Putamen (tissue), 1 donor: Measurements from ENCODE around the gene EPN3.

Experiments
- DNase-seq: peaks from one replicate; pipeline ENCODE4 v3.0.0-alpha.2; 2016; ENCODE audit warnings: low spot score

Gene EPN3

DNA sequence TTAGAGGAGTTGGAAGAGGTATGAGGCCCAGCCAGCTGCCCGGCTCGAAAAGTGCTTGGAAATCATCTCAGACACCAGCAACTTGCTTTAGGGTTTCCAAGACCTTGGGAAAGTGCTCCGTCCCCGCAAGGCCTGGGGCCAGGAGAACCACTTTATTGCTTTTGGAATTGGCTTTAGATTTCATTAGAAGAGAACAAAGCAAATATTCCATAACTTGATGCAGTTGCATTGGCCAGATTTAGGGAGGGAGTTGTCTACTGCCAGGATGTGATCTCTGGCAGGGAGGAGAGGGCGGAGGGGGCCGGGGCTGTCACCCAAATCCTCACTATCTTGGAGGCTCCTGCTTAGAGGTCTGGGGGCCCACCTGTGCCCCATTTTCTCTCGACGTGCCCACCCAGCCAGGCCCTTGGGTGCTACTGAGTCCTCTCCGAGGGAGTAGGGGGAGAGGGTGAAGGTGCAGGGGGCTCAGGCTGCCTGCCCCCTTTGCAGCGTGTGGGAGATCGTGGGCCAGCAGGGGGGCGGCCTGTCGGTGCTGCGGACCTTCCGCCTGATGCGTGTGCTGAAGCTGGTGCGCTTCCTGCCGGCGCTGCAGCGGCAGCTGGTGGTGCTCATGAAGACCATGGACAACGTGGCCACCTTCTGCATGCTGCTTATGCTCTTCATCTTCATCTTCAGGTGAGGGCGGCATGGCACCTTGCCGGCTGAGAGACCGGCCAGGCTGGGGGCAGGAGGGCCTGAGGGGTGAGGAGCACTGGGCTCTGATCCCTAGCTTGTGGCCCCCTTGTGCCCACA, 58.6 kb downstream of the EPN3 start:
- no peak for DNase-seq

DNA sequence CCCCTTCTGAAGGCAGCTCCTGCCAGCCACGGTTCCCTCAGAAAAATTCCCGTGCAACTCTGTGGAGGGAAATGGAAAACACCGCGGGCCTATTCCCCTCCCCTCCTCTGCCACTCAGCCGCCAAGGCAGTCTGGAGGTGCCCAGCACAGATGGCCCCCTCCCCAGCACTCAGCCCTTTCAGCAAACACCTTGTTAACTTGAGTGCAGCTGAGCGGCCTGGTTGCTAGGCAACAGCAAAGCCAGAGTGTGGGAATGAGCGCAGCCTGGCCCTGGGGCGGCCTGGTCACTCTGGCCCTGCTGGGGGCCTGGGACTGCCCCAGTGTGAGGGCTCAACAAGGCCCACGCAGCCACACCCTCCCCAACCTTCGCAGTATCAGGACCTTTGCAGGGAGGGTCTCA, 60.8 kb downstream of the EPN3 start:
- no peak for DNase-seq
